IPS-18a (cell line): ENCODE measurements around the gene ADGRB3.
"Not testable (repeated sequence)": the region's sequence is repeated elsewhere in the genome, so short reads cannot be mapped to it uniquely, and the experiment has no call there.

Source experiments
- H3K27ac ChIP-seq: one replicate; pipeline ENCODE4 v1.5.1; 2013; ENCODE audit warnings: low read length
- H3K27me3 ChIP-seq: one replicate; pipeline ENCODE4 v1.6.1; 2013; ENCODE audit warnings: mild to moderate bottlenecking, low read length; ENCODE audit not compliant: control insufficient read depth, insufficient read depth
- H3K36me3 ChIP-seq: one replicate; pipeline ENCODE4 v1.6.1; 2013; ENCODE audit warnings: low read depth, low read length; ENCODE audit not compliant: control insufficient read depth
- H3K4me1 ChIP-seq: one replicate; pipeline ENCODE4 v1.6.1; 2013; ENCODE audit warnings: low read depth, low read length; ENCODE audit not compliant: control insufficient read depth
- H3K4me3 ChIP-seq: one replicate; pipeline ENCODE4 v1.5.1; 2013; ENCODE audit warnings: low read length
- H3K9ac ChIP-seq: one replicate; pipeline ENCODE4 v1.6.1; 2013; ENCODE audit warnings: mild to moderate bottlenecking, low read length, moderate library complexity
- H3K9me3 ChIP-seq: one replicate; pipeline ENCODE4 v1.6.1; 2013; ENCODE audit warnings: low read depth, low read length; ENCODE audit not compliant: control insufficient read depth

The ADGRB3 gene

GRCh38 chr6:69422020-69422419, 786.9 kb downstream of the ADGRB3 start:
- Histone ChIP-seq H3K4me1 (no peaks in the 10 kb centered on the region), H3K36me3 (no peaks in the 10 kb centered on the region), H3K9ac (no peak overlapping the region), H3K4me3 (no peak overlapping the region), H3K27me3 (no peaks in the 10 kb centered on the region), H3K27ac (no peak overlapping the region), H3K9me3 (no peaks in the 10 kb centered on the region)

GRCh38 chr6:69422475-69422874, 787.4 kb downstream of the ADGRB3 start:
- H3K27me3 ChIP-seq = no peaks in the 10 kb centered on the region
- no peak overlapping the region for H3K27ac ChIP-seq
- H3K4me1 ChIP-seq = no peaks in the 10 kb centered on the region
- no peak overlapping the region for H3K4me3 ChIP-seq
- H3K36me3 ChIP-seq = no peaks in the 10 kb centered on the region
- H3K9ac ChIP-seq = no peak overlapping the region
- no peaks in the 10 kb centered on the region for H3K9me3 ChIP-seq

- no peaks in the 10 kb centered on the region for H3K9me3 ChIP-seq
- no peaks in the 10 kb centered on the region for H3K27me3 ChIP-seq
- no peak overlapping the region for H3K27ac ChIP-seq
- no peak overlapping the region for H3K9ac ChIP-seq
- no peak overlapping the region for H3K4me3 ChIP-seq
- H3K4me1 ChIP-seq = no peaks in the 10 kb centered on the region
- H3K36me3 ChIP-seq = no peaks in the 10 kb centered on the region
Observed at GRCh38 chr6:69423785-69424184, 788.7 kb downstream of the ADGRB3 start.

GRCh38 chr6:69424581-69424980, 789.5 kb downstream of the ADGRB3 start:
- H3K4me3 ChIP-seq = no peak overlapping the region
- H3K4me1 ChIP-seq = no peaks in the 10 kb centered on the region
- no peak overlapping the region for H3K27ac ChIP-seq
- no peaks in the 10 kb centered on the region for H3K27me3 ChIP-seq
- no peaks in the 10 kb centered on the region for H3K9me3 ChIP-seq
- no peak overlapping the region for H3K9ac ChIP-seq
- no peaks in the 10 kb centered on the region for H3K36me3 ChIP-seq

- Histone ChIP-seq H3K27ac (no peak overlapping the region), H3K4me1 (no peaks in the 10 kb centered on the region), H3K27me3 (no peaks in the 10 kb centered on the region), H3K4me3 (no peak overlapping the region), H3K36me3 (no peaks in the 10 kb centered on the region), H3K9ac (no peak overlapping the region), H3K9me3 (no peaks in the 10 kb centered on the region)
Observed at GRCh38 chr6:69427882-69428281, 792.8 kb downstream of the ADGRB3 start.

GRCh38 chr6:69432168-69432567, 797.1 kb downstream of the ADGRB3 start:
- H3K9me3 ChIP-seq, H3K9ac ChIP-seq, H3K27me3 ChIP-seq, H3K4me1 ChIP-seq, H3K27ac ChIP-seq, H3K36me3 ChIP-seq, H3K4me3 ChIP-seq: not testable (repeated sequence)

GRCh38 chr6:69433116-69433515, 798.0 kb downstream of the ADGRB3 start:
- H3K4me3 ChIP-seq, H3K36me3 ChIP-seq, H3K4me1 ChIP-seq, H3K9ac ChIP-seq, H3K9me3 ChIP-seq, H3K27ac ChIP-seq, H3K27me3 ChIP-seq: not testable (repeated sequence)

- Histone ChIP-seq H3K9me3 (no peaks in the 10 kb centered on the region), H3K4me1 (no peaks in the 10 kb centered on the region), H3K9ac (no peak overlapping the region), H3K36me3 (no peaks in the 10 kb centered on the region), H3K27ac (no peak overlapping the region), H3K4me3 (no peak overlapping the region), H3K27me3 (no peaks in the 10 kb centered on the region)
Observed at GRCh38 chr6:69438113-69438512, 803.0 kb downstream of the ADGRB3 start.
